ENCODE data around the gene CASK. TPM values are rescaled to one million over a fixed set of nuclear protein-coding genes. Genes with fewer than 3 reads are reported as not detected.

Gene CASK
- total and polyA plus RNA-seq, 2 of the 13 experiments (the other 11 are each of a cell fraction or from before 2014, with no cell fraction given) = 14.5 to 16.0 TPM

GRCh38 chrX:41705680-41706374 is 217.5 kb downstream of the CASK start:
- no peaks in the 10 kb centered on the region for H3K4me1 ChIP-seq (ENCODE audit: insufficient read depth, low read length)
- POLR2A ChIA-PET = no interaction called here
- H3K27ac ChIP-seq (ENCODE audit: extremely low read length, insufficient read depth, low read length) = no peak overlapping the region
- WGBS (ENCODE audit: low lambda C conversion rate) = 96% methylated on average over 3 of the region's 3 CpGs
- in situ Hi-C loops (cut with HindIII; ENCODE audit: extremely low pct_ligation_motif_present, low pct_unique_long_range_greater_than_20kb) = no loop called here
- BruUV-seq (replicated peaks) = no TSS peak
- H3K27me3 ChIP-seq (ENCODE audit: control insufficient read depth in 1 of 2, insufficient read depth in 2 of 2, low read length in 2 of 2) = no peaks in the 10 kb centered on the region
- H3K36me3 ChIP-seq (replicated peaks in 1 of 2; ENCODE audit: control insufficient read depth in 1 of 2, insufficient read depth in 2 of 2, low read length in 2 of 2) = no peaks in the 10 kb centered on the region
- DNase-seq (ENCODE audit: low spot score) = no peak
- H2AFZ ChIP-seq (ENCODE audit: low read length) = no peak overlapping the region
- intact Hi-C loops (cut with micrococcal nuclease; ENCODE audit: unreplicated experiment) = no loop called here
- no peak overlapping the region for H3K4me2 ChIP-seq (ENCODE audit: low read depth, low read length)
- no peaks in the 10 kb centered on the region for H4K20me1 ChIP-seq (ENCODE audit: insufficient read depth, low read length)
- H3K4me3 ChIP-seq (replicated peaks in 1 of 3; ENCODE audit: insufficient read depth in 1 of 3, low read depth in 2 of 3, low read length in 3 of 3) = no peak overlapping the region
- H3K79me2 ChIP-seq (ENCODE audit: insufficient read depth, low read length) = no peaks in the 10 kb centered on the region
- ATAC-seq = no peak
- TF ChIP-seq IRF1 (CRISPR knock-in tag; IDR thresholded peaks at IDR 0.05; ENCODE audit: low read depth) (no peak), ZNF740 (CRISPR knock-in tag; IDR thresholded peaks at IDR 0.05) (no peak), RAD21 (CRISPR knock-in tag; IDR thresholded peaks at IDR 0.05) (no peak), CENPT (CRISPR knock-in tag; IDR thresholded peaks at IDR 0.05; ENCODE audit: low read depth) (no peak), DNMT3B (CRISPR knock-in tag; conservative IDR thresholded peaks at IDR 0.05) (no peak), AGO1 (IDR thresholded peaks at IDR 0.05; ENCODE audit: low read depth, low read length, poor library complexity, severe bottlenecking) (no peak), SIX4 (CRISPR knock-in tag; IDR thresholded peaks at IDR 0.05) (no peak), SMAD1 (CRISPR knock-in tag; IDR thresholded peaks at IDR 0.05; ENCODE audit: borderline replicate concordance, low read depth) (no peak)
- CTCF ChIA-PET (ENCODE audit: low intra/inter-chr PET ratio, low total read pairs) = no interaction called here
- no peak overlapping the region for H3K9ac ChIP-seq (ENCODE audit: insufficient read depth, low read depth, low read length)
- H3K9me3 ChIP-seq (ENCODE audit: low read length) = no peaks in the 10 kb centered on the region
- no peak for FAIRE-seq

Measured in HepG2 (cell line).